GM12801 (cell line): Measurements from ENCODE around the gene PLXNC1.

Source experiments
- CTCF ChIP-seq: IDR thresholded peaks from one replicate; pipeline ENCODE4 v1.5.1; 2011; ENCODE audit warnings: control low read depth; ENCODE audit not compliant: insufficient read length; ENCODE audit errors: extremely low read depth

Gene PLXNC1

GRCh38 chr12:94163850-94164249 lies 15.5 kb downstream of the PLXNC1 start:
- TF ChIP-seq CTCF: no peak

DNA sequence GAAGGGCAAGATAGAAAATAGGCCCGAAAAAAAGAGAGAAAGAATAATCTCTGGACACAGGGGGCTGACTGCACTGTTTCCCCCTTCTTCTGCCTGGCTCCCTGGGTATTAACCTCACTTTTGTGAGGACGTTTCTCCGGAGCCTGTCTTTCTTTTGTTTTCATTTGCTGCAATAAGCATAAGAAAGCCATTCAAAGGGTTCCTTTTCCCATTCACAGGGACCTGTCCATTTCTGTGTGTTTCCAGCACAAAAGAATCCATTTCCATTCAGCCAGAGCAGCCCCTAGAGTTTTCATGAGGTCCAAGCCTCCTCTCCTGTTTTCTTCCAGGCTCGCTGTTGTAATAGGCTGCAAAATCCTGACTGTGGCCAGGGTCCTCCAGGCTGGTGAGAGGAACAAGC lies 16.8 kb downstream of the PLXNC1 start:
- no peak for TF ChIP-seq CTCF

- TF ChIP-seq CTCF: no peak
These were observed 17.4 kb downstream of the PLXNC1 start for GRCh38 chr12:94165670-94166364.

- TF ChIP-seq CTCF: no peak
These were observed 18.8 kb downstream of the PLXNC1 start for GRCh38 chr12:94167071-94167755.

- TF ChIP-seq CTCF: no peak
These were observed 19.5 kb downstream of the PLXNC1 start for GRCh38 chr12:94167756-94168416.

- no peak for TF ChIP-seq CTCF
These were observed 21.1 kb downstream of the PLXNC1 start for GRCh38 chr12:94169495-94169894.

- TF ChIP-seq CTCF: no peak
These were observed 21.8 kb downstream of the PLXNC1 start for GRCh38 chr12:94169966-94170689.
